HG02571 (cell line): ENCODE data around the gene CLDN24.

ENCODE experiments used
- ATAC-seq: cut with Tn5 transposase; IDR thresholded peaks from one replicate; pipeline ENCODE4 v1.9.1; 2021; ENCODE audit warnings: mild to moderate bottlenecking, moderate library complexity; ENCODE audit not compliant: unreplicated experiment

Gene CLDN24

DNA sequence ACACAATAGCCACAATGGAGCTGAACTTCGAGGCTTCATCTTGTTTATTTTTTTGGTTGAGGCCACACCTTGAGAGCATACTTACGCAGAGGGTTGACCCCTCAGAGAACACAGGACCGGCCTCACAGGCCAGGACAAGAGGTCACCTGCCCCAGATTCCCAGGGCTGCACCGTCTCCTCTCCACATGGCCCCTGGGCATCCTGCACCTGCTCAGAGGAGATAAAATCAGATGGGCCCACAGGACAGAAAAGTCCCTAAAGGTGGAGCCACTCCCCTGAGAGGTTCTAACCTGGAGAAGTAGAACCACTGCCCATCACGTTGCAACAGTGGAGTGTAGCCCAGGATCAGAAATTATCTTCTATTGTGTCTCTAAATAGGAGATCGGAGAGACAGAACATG is 1.1 kb upstream of the CLDN24 start:
- no peak for ATAC-seq

DNA sequence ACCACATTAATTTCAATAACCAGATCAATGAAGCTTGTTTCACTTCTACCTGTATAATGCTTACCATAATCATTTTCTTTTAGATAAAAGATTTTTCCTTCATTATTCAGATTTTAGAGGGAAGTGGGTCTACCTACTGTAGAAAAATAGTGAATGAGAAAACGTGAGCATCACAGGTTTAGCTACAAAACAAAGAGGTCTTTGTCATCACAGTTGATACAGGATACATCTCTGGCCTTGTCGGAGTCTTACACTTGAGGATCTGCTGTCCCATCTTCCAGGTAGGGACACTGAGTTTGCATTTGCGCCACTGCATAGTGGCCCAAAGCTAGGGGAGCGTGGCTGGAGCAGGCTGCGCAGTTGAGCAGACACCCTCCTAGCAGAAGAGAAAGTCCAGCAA is 710 bp downstream of the CLDN24 start:
- ATAC-seq, result no peak

DNA sequence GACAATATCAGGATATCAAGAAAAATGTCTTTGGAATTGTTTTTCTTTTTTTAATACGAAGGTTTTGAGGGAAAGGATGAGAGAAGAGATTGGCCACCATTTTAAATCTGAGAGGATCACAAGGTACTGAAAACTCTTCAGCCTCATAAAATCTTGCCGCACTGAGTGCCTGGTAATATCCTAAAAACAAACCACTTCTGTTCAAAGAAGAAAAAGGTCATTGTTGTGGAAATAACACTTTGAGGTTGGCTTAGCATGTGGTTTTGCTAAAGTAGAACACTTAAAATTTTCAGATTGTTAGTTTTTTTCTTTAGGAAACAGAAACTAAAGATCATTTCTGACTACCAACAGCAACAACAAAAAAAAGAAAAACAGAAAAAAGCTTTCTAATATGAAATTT is 1.1 kb downstream of the CLDN24 start:
- ATAC-seq, result no peak

DNA sequence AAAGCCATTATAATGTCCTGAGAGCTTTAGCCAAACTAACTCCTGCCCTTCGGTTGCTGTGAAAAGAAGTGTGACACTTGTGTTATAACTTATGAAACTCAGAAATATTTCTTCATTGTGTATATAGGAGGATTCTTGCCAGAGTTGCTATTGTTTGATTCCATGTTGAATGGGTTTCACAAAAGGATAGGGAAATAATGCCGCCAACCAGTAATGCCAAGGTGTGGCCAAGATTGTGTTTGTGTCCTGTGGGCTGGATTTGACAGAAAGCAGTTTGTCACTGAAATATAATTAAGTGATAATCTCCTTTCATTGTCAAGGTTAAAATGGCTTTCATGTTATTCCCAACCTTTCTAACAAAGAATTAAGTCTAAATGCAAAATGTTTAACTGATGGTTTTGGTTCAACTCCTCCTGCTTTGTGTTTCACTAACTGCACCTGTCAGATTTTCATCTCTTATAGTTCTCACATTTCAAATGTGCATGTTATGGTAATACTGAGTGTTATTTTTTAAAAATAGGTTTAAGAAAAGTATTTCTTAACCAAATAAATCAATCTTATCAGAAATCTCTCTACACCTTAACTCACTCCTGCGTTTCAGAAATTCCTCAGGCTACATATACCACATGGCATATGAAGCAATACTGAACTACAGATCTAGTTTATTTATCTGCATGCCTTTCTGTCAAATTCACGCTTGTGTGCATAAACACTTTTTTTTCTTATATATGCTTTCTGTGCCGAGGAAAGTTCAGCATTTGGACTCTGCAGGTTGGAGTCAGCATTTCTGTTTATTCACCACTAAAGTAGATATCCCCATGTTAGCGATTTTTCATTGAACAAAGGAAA is 1.8 kb downstream of the CLDN24 start, which contains the start of gene CLDN22:
TSS of gene CLDN22 (minus strand) at position 66 of the 849 bp plus-strand sequence. CDS start at position 8, 58 bp downstream.
- no peak for ATAC-seq

DNA sequence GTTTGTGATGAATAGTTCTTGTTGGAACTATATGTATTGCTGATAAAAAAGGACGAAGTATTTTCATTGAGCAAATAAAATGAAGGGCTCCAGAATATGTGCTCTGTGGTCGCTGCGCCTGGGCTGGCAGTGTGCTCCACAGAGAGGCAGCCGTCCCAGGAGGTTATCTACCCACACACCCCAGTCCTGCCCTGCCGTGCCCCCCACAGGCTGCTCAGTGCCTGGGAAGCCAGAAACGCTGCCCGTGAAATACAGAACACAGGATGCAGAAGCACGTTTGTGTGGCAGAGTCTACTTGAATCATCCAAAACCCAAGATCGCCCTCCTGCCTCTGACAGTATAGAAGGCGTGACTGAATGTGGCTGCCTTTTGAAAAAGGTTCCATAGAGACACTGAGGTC is 3.6 kb downstream of the CLDN24 start:
- ATAC-seq, result no peak

DNA sequence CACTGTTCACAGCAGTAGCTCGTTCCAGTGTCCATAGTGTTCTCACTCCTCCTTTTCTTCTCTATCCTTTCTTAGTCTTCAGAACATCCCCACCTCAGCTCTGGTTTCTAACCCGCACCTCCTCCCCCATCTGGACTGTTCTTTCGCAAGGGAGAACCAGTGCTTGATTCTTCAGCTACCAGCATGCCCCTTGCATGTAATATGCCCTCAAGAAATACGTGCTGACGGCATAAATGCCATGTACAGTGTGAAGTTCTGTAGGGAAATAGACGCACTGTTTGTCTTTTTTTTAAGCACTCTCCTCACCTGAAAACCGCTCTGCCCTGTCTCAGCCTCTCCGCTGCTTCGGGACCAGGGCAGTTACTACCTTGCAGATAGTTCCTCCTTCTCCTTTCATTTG is 7.4 kb downstream of the CLDN24 start:
- ATAC-seq, result no peak

DNA sequence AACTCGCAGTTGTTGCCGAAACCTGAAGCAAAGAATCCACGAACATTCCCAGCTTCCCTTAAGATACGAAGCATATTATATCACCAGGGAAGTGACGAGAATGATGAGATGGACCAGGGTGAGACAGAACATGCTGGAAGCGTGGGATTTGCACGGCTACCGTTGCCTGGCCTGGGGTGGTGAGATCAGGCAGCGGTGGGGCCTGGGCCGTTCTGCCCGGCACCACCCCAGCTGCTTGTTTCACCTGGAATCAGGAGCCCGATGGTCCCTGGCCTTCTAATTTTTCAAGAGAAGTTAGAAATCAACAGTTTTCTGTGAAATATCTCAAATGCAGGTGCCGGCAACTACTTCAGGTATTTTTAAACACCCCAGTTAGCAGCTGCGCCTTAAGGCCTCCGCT is 7.9 kb downstream of the CLDN24 start:
- ATAC-seq, result no peak

DNA sequence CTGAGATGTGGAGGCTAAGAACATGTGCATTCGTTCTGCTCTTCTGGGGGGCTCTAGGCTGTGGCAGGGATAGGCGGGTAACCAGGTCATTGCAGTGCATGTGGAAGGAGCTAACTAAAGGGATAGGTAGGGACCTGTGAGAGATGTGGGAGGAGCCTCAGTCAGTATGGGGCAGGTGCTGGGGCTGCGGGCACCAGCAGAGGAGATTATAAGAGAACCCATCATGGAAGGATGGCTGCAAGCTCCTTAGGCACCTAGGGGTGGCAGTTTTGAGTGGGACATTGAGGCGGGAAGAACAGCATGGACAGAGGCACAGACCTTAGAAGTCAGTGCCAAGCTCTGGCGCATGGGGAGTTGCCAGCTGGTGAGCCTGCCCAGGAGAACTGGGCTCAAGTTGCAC is 9.4 kb downstream of the CLDN24 start:
- ATAC-seq, result no peak

DNA sequence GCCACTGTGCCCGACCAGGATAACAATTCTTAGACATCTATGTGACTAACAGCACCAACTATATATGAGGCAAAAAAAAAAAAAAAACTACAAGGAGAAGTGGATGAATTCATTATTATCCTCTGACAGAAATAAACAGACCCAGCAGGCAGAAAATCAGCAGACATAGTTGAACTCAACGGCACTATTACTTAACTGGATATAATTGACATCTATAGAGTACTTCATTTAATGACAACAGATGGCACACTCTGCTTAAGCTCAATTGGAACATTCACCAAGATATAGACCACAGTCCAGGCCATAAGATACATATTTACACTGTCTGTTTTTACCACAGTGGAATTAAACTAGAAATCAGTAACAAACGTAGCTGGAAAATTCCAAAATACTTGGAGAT is 15.4 kb downstream of the CLDN24 start:
- ATAC-seq, result no peak

DNA sequence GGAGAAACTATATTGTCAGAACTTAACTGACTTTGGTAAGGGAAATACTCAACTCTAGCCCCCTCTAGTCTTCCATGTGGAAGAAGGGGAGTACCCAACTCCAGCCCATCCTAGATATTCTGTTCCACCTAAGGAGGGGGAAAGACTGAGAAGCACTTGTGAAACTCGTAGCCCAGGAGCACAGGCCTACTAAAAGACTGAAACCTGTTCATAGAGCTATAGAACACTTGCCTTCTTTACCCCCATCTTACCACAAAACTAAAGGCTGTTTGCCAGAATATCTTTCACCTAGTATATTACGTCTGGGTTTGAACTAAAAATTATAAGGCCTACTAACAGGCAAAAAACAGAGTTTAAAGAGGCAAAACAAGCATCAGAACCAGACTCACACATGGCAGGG is 17.7 kb downstream of the CLDN24 start:
- no peak for ATAC-seq

DNA sequence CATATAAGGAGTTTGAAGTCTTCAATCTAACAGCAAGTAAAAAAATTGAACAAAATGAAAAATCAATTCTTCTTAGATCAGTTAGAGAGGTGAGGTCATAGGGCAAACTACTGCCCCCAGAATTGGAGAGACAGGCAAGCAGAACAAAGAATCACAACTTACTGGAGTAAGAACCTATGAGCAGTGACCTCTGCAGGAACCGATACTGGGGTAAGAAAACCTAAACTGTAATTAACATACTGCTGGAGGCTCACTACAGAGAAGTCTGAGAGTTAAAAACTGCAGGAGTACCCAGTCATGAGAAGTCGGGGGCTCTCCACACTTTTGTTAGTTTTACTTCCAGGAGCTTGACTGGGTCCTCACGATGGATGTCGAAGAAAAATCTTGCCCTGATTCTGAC is 18.2 kb downstream of the CLDN24 start:
- no peak for ATAC-seq

DNA sequence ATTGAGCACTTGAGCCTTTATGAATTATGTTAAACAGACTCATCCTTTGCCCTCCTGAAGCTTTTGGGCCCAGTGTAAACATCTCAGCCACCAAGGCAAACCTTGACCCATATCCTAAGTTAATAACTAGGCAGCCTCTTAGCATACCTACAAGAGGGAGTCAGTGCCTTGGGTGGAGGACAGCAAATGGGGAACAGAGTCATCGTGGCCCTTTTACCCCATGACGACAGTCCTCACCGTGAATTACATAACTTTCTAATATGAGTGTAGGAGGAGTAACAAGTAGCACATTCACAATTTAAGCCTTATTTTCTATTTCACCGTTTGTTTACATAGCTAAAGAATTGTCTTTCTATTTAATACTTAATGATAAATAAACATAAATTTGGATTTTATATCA is 18.9 kb downstream of the CLDN24 start:
- no peak for ATAC-seq

DNA sequence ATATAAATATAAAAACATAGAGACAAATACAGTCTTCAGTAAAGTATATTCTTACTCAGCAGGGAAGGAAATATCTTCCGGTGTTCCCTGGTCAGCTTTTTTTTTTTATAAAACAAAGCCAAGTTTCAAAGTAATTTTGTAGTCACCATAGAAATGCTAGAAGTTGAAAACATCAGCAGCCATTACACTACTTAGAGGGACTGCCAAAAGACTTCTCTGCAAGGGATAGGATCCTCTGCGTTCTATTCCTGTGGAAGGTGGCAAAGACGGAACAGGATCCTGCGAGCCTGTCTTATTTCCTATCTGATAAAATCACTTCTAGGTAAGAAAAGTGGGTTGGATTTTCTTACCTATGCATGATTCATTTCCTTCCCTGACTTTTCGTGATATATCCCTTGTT is 21.6 kb downstream of the CLDN24 start:
- no peak for ATAC-seq

DNA sequence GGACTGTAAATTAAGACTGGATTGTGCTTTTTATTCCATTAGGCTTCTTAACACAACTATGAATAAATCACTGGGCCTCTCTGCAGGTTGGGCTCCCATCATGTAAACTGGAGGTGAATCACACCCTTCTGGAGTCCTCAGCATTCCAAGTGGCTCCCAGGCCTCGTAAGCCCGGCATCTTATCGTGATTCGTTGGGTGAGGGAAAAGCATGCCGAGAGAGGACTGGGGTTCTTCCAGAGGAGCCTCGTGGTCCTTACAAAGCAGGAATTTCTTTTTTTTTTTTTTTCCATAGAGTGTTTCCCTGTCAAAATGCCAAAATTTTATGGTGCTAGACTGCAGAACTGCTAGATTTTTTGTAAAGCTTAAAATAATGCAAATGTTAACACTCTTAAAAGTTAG is 22.2 kb downstream of the CLDN24 start:
- ATAC-seq, result no peak

DNA sequence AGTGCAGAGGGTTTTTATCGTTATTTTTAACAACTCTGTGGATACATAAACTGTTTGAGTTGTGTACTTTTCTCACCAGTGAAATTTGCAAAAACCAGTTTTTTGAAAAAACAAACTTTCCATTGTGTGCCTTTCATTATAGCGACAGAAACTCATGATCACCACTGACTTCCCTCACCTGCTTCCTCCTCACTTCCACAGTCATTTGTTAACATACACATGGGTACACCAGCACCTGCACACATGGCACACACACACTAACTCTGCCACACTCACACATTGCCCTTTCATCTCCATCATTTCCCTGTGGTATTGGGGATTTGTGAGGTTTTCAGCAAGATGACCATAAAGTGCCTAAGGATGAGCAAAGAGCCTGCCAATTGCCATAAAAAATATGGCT is 22.8 kb downstream of the CLDN24 start:
- ATAC-seq, result no peak

DNA sequence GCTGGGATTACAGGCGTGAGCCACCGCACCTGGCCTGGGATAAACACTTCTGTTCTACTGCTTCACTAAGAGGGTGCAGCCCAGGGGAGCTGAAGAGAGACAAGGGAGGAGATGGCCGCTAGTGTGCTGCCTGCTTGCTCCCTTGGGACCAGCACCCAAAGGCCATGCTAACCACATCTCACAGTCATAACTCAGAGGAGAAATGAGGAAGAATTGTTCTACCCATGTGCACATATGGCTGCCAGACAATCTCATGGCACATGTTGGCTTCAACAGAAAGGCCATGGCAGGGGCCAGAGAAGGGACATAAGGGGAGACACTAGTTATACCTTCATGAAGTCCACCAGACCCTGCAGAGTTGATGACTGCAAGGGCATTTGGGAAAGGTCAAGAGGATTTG is 24.6 kb downstream of the CLDN24 start:
- peak; percentile 81 for ATAC-seq

DNA sequence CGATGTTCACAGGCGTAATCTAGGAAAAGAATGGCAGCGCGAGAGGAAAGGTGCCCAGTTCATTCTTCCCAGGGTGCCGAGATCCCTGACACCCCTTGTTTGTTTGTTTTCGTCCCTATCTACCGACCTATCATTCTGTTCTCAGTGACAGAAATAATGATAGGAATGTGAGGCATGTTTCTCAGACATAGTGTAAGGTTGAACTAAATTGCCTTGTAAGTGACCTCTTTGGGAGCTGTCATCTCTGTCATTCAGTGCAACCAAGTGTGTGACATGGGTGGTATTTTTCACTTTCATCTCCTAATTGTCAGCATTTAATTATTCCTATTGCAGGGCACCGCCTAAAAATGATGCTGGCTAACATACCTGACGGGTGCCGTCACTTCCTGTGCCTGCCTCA is 26.5 kb downstream of the CLDN24 start:
- no peak for ATAC-seq

DNA sequence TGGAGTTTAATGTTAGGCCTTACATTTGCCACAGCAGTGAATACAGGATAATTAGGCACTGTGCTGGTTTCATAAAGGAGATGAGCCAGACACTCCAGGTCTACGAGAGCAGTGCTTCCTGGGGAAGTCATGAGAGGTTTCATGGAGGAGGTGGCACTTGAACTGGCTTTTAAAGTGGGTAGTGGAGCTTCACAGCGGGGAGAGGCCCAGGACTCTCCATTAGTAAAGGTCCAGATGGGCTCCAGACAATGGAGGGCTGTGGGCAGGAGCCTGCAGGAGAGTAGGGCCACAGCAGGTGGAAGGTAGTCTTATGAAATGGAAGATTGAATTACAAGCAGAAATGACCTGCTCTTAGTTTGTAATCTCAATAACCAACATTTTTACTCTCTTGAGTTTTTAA is 31.2 kb downstream of the CLDN24 start:
- ATAC-seq, result no peak

DNA sequence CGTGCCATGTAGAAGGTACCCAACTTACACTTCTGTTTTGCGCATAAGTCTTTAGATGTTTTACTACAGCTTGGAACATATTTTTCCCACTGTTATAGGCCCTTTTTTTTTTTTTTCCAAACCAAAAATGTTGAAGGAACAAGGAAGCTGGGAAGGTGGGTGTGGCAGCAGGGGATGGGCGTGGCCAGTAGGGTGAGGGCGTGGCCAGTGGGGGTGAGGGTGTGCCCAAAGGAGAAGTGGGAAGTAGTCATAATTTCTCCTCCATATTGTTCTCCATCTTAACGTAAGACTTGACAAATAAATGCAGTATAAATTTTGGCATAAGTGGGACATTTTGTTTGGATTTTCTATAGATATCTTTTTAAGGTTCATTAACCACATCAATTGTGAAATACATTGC is 32.5 kb downstream of the CLDN24 start:
- ATAC-seq, result no peak

DNA sequence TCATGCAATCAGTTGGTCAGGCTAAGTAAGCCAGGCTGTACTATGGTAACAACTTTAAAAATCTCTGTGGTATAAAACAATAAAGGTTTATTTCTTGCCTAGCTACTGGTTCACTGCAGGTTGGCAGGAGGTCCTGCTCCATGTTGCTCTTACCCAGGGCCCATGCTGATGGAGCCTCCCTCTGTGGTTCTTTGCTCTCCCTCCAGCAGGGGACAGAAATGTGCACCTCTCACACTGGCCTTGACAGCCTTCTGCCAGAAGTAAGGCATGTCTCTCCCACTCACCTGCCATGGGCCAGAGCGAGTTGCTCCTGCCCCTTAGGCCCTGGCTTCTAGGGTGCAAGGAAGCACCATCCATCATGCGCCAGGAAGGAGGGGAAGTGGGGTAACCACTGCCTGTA is 33.3 kb downstream of the CLDN24 start:
- ATAC-seq, result no peak

DNA sequence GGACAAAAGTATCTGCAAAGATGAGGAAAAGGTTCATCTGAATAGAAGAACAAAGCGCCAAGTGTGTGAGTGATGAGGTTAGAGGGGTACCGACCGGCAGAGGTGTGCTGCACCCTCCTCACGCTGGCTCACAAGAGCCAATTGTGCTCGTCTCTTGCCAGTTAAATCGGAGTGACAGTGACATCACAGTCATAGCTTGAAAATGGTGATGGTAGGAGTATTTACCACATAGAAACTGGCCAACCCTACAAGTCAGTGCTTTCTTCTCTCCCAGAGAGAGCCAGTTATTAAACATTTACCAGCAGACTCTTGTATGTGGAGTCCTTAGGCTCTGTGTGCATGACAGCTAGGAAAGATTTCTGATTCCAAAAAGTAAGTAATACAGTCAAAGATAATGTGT is 34.5 kb downstream of the CLDN24 start:
- ATAC-seq, result peak; percentile 57

DNA sequence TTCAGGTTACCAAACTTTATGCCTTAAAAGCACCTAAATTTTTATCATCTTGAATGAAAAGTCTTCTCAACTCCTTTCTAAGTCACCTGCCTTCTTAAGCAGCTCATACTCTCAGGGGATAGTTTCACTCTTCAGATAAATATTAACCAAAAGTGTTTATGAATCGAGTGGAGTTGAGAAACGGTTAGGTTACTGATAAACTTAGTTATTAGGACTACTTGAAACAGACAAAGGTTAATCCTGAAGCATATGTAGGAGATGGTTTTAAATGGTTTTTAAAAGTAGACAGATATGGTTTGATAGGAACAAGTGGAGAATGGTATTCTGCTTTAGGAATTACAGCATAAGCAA is 34.9 kb downstream of the CLDN24 start:
- ATAC-seq, result peak; percentile 58
